GM19099 (cell line): ENCODE measurements around the gene GBP7.

Experiments
- POLR2A ChIP-seq: IDR thresholded peaks from 3 replicates; pipeline ENCODE4 v1.6.1; 2011; ENCODE audit warnings: low read depth; ENCODE audit not compliant: insufficient read length; ENCODE audit errors: extremely low read depth

Gene GBP7

DNA sequence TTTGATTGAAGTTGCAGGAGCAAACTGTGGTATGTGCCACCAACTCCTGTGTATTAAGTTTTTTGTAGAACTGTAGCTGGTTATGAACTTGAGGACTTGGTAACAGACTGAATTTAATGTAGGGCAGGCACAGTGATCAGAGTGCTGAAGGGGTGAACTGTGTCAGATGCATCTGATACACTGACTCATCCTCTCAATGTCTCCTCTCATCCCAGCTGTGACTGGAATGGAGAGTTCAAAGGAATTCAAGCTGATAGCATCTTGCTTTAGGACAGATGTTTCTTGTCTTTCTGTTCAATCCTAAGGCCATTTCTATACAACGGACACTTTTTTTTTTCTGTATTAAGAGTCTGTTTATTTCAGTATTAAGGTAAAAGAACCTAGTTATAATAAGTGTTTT, 85.8 kb downstream of the GBP7 start:
- no peak for TF ChIP-seq POLR2A

DNA sequence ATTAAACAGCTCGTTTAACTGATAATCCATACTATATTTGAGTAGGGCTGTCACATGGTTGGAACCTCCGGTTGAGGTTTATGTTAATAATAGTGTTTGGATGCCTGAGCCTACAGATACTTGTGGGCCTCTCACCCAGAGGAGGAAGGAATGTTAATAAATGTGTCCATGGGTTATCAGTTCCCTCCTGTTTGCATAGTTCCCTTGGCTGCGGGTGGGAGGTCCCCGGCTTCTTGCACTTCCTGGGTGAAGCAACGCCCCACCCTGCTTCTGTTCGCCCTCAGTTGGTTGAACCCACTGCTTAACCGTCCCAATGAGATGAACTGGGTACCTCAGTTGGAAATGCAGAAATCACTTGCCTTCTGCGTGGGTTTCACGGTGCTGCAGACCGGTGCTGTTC, 87.2 kb downstream of the GBP7 start:
- no peak for TF ChIP-seq POLR2A

DNA sequence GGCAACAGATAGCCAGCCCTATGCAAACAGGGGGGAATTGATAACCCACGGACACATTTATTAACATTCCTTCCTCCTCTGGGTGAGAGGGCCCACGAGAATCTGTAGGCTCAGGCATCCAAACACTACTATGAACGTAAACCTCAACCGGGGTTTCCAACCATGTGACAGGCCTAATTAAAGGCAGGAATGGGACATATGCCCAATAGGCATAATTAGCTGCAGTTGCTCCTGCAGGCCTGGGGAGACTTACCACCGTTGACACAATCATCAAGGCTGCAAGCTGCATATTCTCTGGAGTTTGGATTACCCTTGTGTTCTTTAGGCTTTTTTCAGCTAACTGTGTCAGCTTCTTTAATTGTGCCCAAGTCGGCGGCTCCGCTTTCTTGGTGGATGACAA, 88.6 kb downstream of the GBP7 start:
- TF ChIP-seq POLR2A: no peak

DNA sequence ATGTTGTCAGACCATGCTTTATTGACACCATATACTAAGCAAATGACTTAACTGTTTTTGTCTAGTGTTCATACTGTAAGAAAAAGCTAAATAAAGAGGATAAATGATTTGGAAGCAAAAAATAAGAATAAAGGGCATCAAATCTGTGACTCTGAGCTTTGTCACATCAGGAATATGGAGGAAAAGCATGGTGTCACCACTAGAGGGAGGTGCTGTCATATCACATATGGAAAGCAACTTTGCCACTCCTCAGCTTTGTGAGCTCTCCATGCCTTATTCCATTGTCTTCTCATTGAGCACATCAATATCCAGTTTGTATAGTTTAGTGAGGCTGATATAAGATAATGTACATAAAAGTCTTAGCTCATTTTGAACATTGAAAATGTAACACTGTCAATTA, 90.0 kb downstream of the GBP7 start:
- TF ChIP-seq POLR2A: no peak
